Keratinocyte (primary cell): ENCODE data around the gene MSGN1. TPM values are rescaled to one million over a fixed set of nuclear protein-coding genes. Genes with fewer than 3 reads are reported as not detected.

Source experiments
- DNase-seq: peaks from one replicate; pipeline ENCODE4 v3.0.0-alpha.2; 2011; ENCODE audit warnings: low read depth, missing footprints, low spot score
- FAIRE-seq: peaks from 2 replicates; lab custom pipeline; 2011; peaks lifted over from hg19 to GRCh38; lab: Jason Lieb, UNC
- H2AFZ ChIP-seq: 2 replicates; pipeline ENCODE4 v1.6.0; 2012; ENCODE audit warnings: low read length, control low read depth, inconsistent platforms; ENCODE audit not compliant: control insufficient read depth
- H3K27ac ChIP-seq: 2 replicates; pipeline ENCODE4 v1.5.1; 2011; ENCODE audit warnings: low read length; ENCODE audit not compliant: control insufficient read depth, insufficient read depth
- H3K27me3 ChIP-seq: 3 replicates; pipeline ENCODE4 v1.6.0; 2011; ENCODE audit warnings: low read length; ENCODE audit not compliant: control insufficient read depth, insufficient read depth; ENCODE audit errors: extremely low read depth
- H3K36me3 ChIP-seq, 2 experiments: 2 replicates in 1 of 2; 3 replicates in 1 of 2; pipeline ENCODE4 v1.5.1; 2011; ENCODE audit warnings: low read length in 2 of 2, mild to moderate bottlenecking in 1 of 2; ENCODE audit not compliant: control insufficient read depth in 2 of 2, insufficient read depth in 2 of 2; ENCODE audit errors: extremely low read depth in 1 of 2
- H3K4me1 ChIP-seq: 3 replicates; pipeline ENCODE4 v1.5.1; 2011; ENCODE audit warnings: low read length; ENCODE audit not compliant: control insufficient read depth, insufficient read depth; ENCODE audit errors: extremely low read depth
- H3K4me2 ChIP-seq: 3 replicates; pipeline ENCODE4 v1.6.0; 2011; ENCODE audit warnings: low read depth, low read length; ENCODE audit not compliant: control insufficient read depth, insufficient read depth; ENCODE audit errors: extremely low read depth
- H3K4me3 ChIP-seq, 3 experiments: fragments of 200-600 bp in 1 of 3; sonication (generic) in 1 of 3; 2 replicates in 2 of 3; 3 replicates in 1 of 3; pipeline ENCODE4 v1.5.1; 2011 to 2016; ENCODE audit warnings: low read length in 3 of 3, mild to moderate bottlenecking in 3 of 3, control low read depth in 2 of 3, inconsistent platforms in 1 of 3, low read depth in 1 of 3, mixed read lengths in 1 of 3, mixed run types in 1 of 3, moderate library complexity in 1 of 3; ENCODE audit not compliant: control insufficient read depth in 2 of 3, insufficient read depth in 2 of 3; ENCODE audit errors: extremely low read depth in 1 of 3
- H3K79me2 ChIP-seq: 2 replicates; pipeline ENCODE4 v1.6.0; 2012; ENCODE audit warnings: low read length; ENCODE audit not compliant: control insufficient read depth, insufficient read depth
- H3K9ac ChIP-seq: 3 replicates; pipeline ENCODE4 v1.6.0; 2011; ENCODE audit warnings: low read length; ENCODE audit not compliant: control insufficient read depth, insufficient read depth; ENCODE audit errors: extremely low read depth
- H3K9me1 ChIP-seq: 3 replicates; pipeline ENCODE4 v1.6.0; 2011; ENCODE audit warnings: low read length; ENCODE audit not compliant: control insufficient read depth, insufficient read depth; ENCODE audit errors: extremely low read depth
- H3K9me3 ChIP-seq: 2 replicates; pipeline ENCODE4 v1.5.1; 2012; ENCODE audit warnings: low read depth, low read length; ENCODE audit not compliant: control insufficient read depth
- H4K20me1 ChIP-seq: 3 replicates; pipeline ENCODE4 v1.6.0; 2011; ENCODE audit warnings: low read length; ENCODE audit not compliant: control insufficient read depth, insufficient read depth; ENCODE audit errors: extremely low read depth
- CTCF ChIP-seq, 3 experiments: IDR thresholded peaks in 1 of 3; conservative IDR thresholded peaks in 1 of 3; optimal IDR thresholded peaks in 1 of 3; 2 replicates in 2 of 3; 3 replicates in 1 of 3; pipeline versions ENCODE3 to v1.5.1; 2011; ENCODE audit warnings: low read length in 3 of 3, mild to moderate bottlenecking in 3 of 3, moderate library complexity in 2 of 3, control low read depth in 1 of 3, inconsistent platforms in 1 of 3; ENCODE audit not compliant: insufficient read depth in 2 of 3; ENCODE audit errors: extremely low read depth in 1 of 3
- EZH2 ChIP-seq: IDR thresholded peaks from one replicate; pipeline ENCODE4 v1.6.1; 2012; ENCODE audit warnings: inconsistent platforms, mild to moderate bottlenecking, low read length, moderate library complexity
- dilution Hi-C: fragments of 300-500 bp; cut with MboI; formaldehyde crosslinking; loops from one replicate; pipeline ENCODE4 v1.7.0; 2020; ENCODE audit warnings: low sequenced_read_pairs; ENCODE audit not compliant: extremely low pct_ligation_motif_present
- polyA plus RNA-seq, 5 experiments: library from polyadenylated mRNA; depleted of rRNA in 3 of 5; stranded (reverse) in 3 of 5; stranded (forward) in 1 of 5; unstranded in 1 of 5; fragments of >200 nt; gene quantifications; 1 replicate in 1 of 5; 2 replicates in 3 of 5; 3 replicates in 1 of 5; pipeline versions ENCODE4 v1.2.1 to v1.2.3, GENCODE V29; 2011 to 2012; ENCODE audit warnings: missing spikeins in 2 of 5, low read depth in 1 of 5, low replicate concordance in 1 of 5

MSGN1 gene
- polyA plus RNA-seq, 1 donor (not counting 4 experiments of a cell fraction or from before 2014, with no cell fraction given) = 0.22 TPM

GRCh38 chr2:17827785-17828184 lies 11.5 kb downstream of the MSGN1 start:
- Histone ChIP-seq H3K36me3 (no peaks in the 10 kb centered on the region), H3K27ac (no peak overlapping the region), H3K9me3 (no peaks in the 10 kb centered on the region), H3K4me1 (peaks cover 5% of the 10 kb centered on the region), H3K79me2 (no peaks in the 10 kb centered on the region), H4K20me1 (no peaks in the 10 kb centered on the region), H3K9ac (no peak overlapping the region), H3K27me3 (no peaks in the 10 kb centered on the region), H3K4me2 (no peak overlapping the region), H2AFZ (no peak overlapping the region), H3K4me3 (no peak overlapping the region), H3K9me1 (no peaks in the 10 kb centered on the region)
- dilution Hi-C loops = no loop called here
- no peak for FAIRE-seq
- TF ChIP-seq CTCF (optimal IDR thresholded peaks at IDR 0.05 in 1 of 3, IDR thresholded peaks at IDR 0.05 in 1 of 3, conservative IDR thresholded peaks at IDR 0.05 in 1 of 3; ENCODE audit: extremely low read depth in 1 of 3, insufficient read depth in 2 of 3, low read length in 3 of 3) (no peak), EZH2 (no peak)
- DNase-seq = no peak

- H3K79me2 ChIP-seq = no peaks in the 10 kb centered on the region
- TF ChIP-seq CTCF (optimal IDR thresholded peaks at IDR 0.05 in 1 of 3, IDR thresholded peaks at IDR 0.05 in 1 of 3, conservative IDR thresholded peaks at IDR 0.05 in 1 of 3; ENCODE audit: extremely low read depth in 1 of 3, insufficient read depth in 2 of 3, low read length in 3 of 3) (peak; percentile 76 to 98 (median 97)), EZH2 (no peak)
- H4K20me1 ChIP-seq = no peaks in the 10 kb centered on the region
- no peaks in the 10 kb centered on the region for H3K36me3 ChIP-seq
- no peak overlapping the region for H3K9ac ChIP-seq
- H3K4me1 ChIP-seq = peaks cover 5% of the 10 kb centered on the region
- no peak overlapping the region for H3K27ac ChIP-seq
- dilution Hi-C loops = no loop called here
- FAIRE-seq (peak; percentile 61), DNase-seq (peak; percentile 42)
- no peaks in the 10 kb centered on the region for H3K27me3 ChIP-seq
- H3K9me3 ChIP-seq = no peaks in the 10 kb centered on the region
- peak overlapping the region; percentile 83 for H3K4me2 ChIP-seq
- peak overlapping the region; percentile 87 for H2AFZ ChIP-seq
- H3K4me3 ChIP-seq = peak overlapping the region in 1 of 3 experiments; percentile 54
- no peaks in the 10 kb centered on the region for H3K9me1 ChIP-seq
Measured at GRCh38 chr2:17830053-17831034, 14.1 kb downstream of the MSGN1 start.
